Right renal cortex interstitium (tissue), 3 donors: ENCODE results near the gene TSC22D3. TPM values are rescaled to one million over a fixed set of nuclear protein-coding genes. Genes with fewer than 3 reads are reported as not detected.
"Not testable (repeated sequence)": the region's sequence is repeated elsewhere in the genome, so short reads cannot be mapped to it uniquely, and the experiment has no call there.

Experiments
- DNase-seq, 3 donors: peaks; one replicate each; pipeline ENCODE4 v3.0.0-alpha.2; 2013; ENCODE audit warnings: low read depth in 3 of 3, low spot score in 2 of 3
- polyA plus RNA-seq, 3 donors: library from polyadenylated mRNA; unstranded; fragments of 120-200 nt; gene quantifications; one replicate each; pipeline ENCODE4 v1.2.1, GENCODE V29; 2013; ENCODE audit not compliant: insufficient read length in 3 of 3

Gene TSC22D3
- polyA plus RNA-seq, result 100 to 1,000 TPM; 125 to 132 (median 129) TPM

- DNase-seq, result no peak
These were observed at the start of gene TSC22D3 for GRCh38 chrX:107775734-107776511. Gene TSC22D3 (minus strand): TSS chrX:107775787. CDS start chrX:107775419, 368 bp downstream.

GRCh38 chrX:107823456-107823855 lies 47.9 kb upstream of the TSC22D3 start:
- DNase-seq, result no peak

- no peak for DNase-seq
These were observed 47.5 kb upstream of the TSC22D3 start for GRCh38 chrX:107823042-107823441.

GRCh38 chrX:107818900-107819521 lies 43.4 kb upstream of the TSC22D3 start:
- DNase-seq, result no peak

GRCh38 chrX:107810053-107810452 lies 34.5 kb upstream of the TSC22D3 start:
- DNase-seq, result not testable (repeated sequence)

GRCh38 chrX:107805179-107805578 lies 29.6 kb upstream of the TSC22D3 start:
- DNase-seq, result no peak

- DNase-seq, result no peak
These were observed 28.8 kb upstream of the TSC22D3 start for GRCh38 chrX:107804427-107804826.

GRCh38 chrX:107787827-107788226 lies 12.2 kb upstream of the TSC22D3 start:
- no peak for DNase-seq

GRCh38 chrX:107780525-107780924 lies 4.9 kb upstream of the TSC22D3 start:
- no peak for DNase-seq

GRCh38 chrX:107777536-107777832 lies 1.9 kb upstream of the TSC22D3 start, which contains the start of gene NCBP2L:
Gene NCBP2L (plus strand): TSS chrX:107777733. CDS start chrX:107794221, 16,488 bp downstream.
- DNase-seq, result no peak

- peak in 2 of 3 donors; percentile 72 to 74 for DNase-seq
These were observed 1.3 kb upstream of the TSC22D3 start for GRCh38 chrX:107776649-107777535.

- DNase-seq, result no peak
These were observed 420 bp downstream of the TSC22D3 start for GRCh38 chrX:107775000-107775733.

- no peak for DNase-seq
These were observed 1.6 kb downstream of the TSC22D3 start for GRCh38 chrX:107773906-107774435.

GRCh38 chrX:107773206-107773605 lies 2.4 kb downstream of the TSC22D3 start:
- DNase-seq, result no peak

GRCh38 chrX:107769581-107770317 lies 5.8 kb downstream of the TSC22D3 start:
- DNase-seq, result no peak

- no peak for DNase-seq
These were observed 7.5 kb downstream of the TSC22D3 start for GRCh38 chrX:107768051-107768450.

GRCh38 chrX:107766470-107767150 lies 9.0 kb downstream of the TSC22D3 start:
- DNase-seq, result no peak

- DNase-seq, result no peak
These were observed 10.6 kb downstream of the TSC22D3 start for GRCh38 chrX:107764845-107765608.
